ENCODE data around the gene FARS2.

Gene FARS2

DNA sequence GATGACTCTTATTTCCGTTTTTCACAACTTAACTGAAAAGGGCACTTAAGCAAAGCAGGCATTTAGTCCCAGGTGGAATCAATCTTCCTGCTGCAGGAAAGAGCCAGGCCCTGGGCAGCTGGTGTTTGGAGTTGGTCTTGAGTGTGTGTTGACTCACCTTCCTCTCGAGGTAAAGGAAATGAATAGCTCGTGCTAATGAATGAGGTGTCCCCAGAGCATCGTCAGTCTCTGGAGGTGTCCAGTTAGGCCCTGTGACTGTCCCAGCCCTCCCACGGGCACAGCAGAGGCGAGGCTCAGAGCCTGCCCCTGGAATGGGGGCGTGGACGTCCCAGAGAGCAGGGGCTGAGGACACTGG, 467.7 kb downstream of the FARS2 start:
- H3K4me2 ChIP-seq (ENCODE audit: low read length), result no peak overlapping the region
- peaks cover 2% of the 10 kb centered on the region for H3K9me3 ChIP-seq (ENCODE audit: insufficient read depth, low read depth, low read length)
- H4K91ac ChIP-seq (ENCODE audit: low read depth, low read length), result no peak overlapping the region
- no peak overlapping the region for H2AFZ ChIP-seq (ENCODE audit: insufficient read depth, low read length, poor library complexity)
- H2BK5ac ChIP-seq (ENCODE audit: low read depth, low read length, poor library complexity), result no peak overlapping the region
- H3K4me3 ChIP-seq (ENCODE audit: low read depth, low read length), result no peak overlapping the region
- H2BK12ac ChIP-seq (ENCODE audit: low read length), result no peak overlapping the region
- no peak overlapping the region for H3K9ac ChIP-seq (ENCODE audit: low read length)
- no peak for DNase-seq
- H4K8ac ChIP-seq (ENCODE audit: low read depth, low read length), result no peak overlapping the region
- no peak overlapping the region for H3K23ac ChIP-seq (ENCODE audit: low read length)
- no peaks in the 10 kb centered on the region for H3K36me3 ChIP-seq (ENCODE audit: control insufficient read depth in 1 of 2, insufficient read depth in 2 of 2, low read length in 2 of 2)
- no peak overlapping the region for H3K14ac ChIP-seq (ENCODE audit: low read length)
- no peak overlapping the region for H2BK120ac ChIP-seq (ENCODE audit: insufficient read depth, low read length, poor library complexity)
- peaks cover 0 to 2% of the 10 kb centered on the region in 2 experiments for H3K4me1 ChIP-seq (ENCODE audit: control insufficient read depth in 1 of 2, insufficient read depth in 2 of 2, low read length in 2 of 2)
- no peak overlapping the region for H2AK5ac ChIP-seq (ENCODE audit: low read length)
- H3K4ac ChIP-seq (ENCODE audit: low read depth, low read length), result no peak overlapping the region
- no peak overlapping the region for H3K18ac ChIP-seq (ENCODE audit: low read length)
- no peak overlapping the region for H3K27ac ChIP-seq (ENCODE audit: low read depth, low read length)
- H3K27me3 ChIP-seq (ENCODE audit: insufficient read depth, low read length), result no peaks in the 10 kb centered on the region
- H4K12ac ChIP-seq (ENCODE audit: low read depth, low read length), result no peak overlapping the region
- no peaks in the 10 kb centered on the region for H3K79me2 ChIP-seq (ENCODE audit: control insufficient read depth, insufficient read depth, low read length, poor library complexity)
- H3K79me1 ChIP-seq (ENCODE audit: low read length), result no peaks in the 10 kb centered on the region
- no CpG with 5 or more reads among the region's 8 CpGs for WGBS (ENCODE audit: extremely low coverage, insufficient coverage, insufficient read length)

DNA sequence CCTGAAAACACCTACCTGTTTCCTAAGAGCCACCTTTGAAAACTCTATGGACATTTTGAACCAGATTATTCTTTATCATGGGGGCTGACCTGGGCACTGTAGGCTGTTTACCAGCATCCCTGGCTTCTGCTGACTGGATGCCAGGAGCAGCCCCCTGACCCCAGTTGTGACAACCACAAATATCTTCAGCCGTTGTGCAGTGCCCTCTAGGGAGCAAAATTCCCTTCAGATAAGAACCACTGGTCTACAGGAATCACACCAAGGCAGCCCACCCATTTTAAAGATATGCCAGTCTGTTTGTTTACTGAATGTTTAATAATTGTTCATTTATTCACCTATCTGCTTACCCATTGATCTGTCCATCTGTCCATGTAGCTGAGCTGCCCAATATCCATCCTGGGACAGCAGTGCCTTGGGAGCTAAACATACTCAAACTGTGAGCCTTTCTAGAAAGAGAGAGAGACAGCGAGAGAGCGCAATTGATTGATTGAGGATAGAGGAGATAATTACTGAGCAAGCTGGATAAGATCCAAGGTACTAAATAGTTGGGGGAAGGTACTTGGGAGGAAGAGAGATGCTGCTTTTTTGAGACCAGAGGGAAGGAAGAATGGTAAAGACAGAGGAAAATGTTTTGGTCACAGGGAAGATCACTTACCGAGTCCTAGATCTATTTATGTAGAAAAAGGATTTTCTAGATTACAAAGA, 468.7 kb downstream of the FARS2 start:
- Histone ChIP-seq H2BK12ac (ENCODE audit: low read length) (no peak overlapping the region), H3K23ac (ENCODE audit: low read length) (no peak overlapping the region), H3K4me2 (ENCODE audit: low read length) (no peak overlapping the region), H3K14ac (ENCODE audit: low read length) (no peak overlapping the region), H4K91ac (ENCODE audit: low read depth, low read length) (no peak overlapping the region), H2AFZ (ENCODE audit: insufficient read depth, low read length, poor library complexity) (no peak overlapping the region), H3K79me2 (ENCODE audit: control insufficient read depth, insufficient read depth, low read length, poor library complexity) (no peaks in the 10 kb centered on the region), H3K27ac (ENCODE audit: low read depth, low read length) (no peak overlapping the region), H2AK5ac (ENCODE audit: low read length) (no peak overlapping the region), H3K4ac (ENCODE audit: low read depth, low read length) (no peak overlapping the region), H3K18ac (ENCODE audit: low read length) (no peak overlapping the region), H4K8ac (ENCODE audit: low read depth, low read length) (no peak overlapping the region), H2BK120ac (ENCODE audit: insufficient read depth, low read length, poor library complexity) (no peak overlapping the region), H3K4me1 (ENCODE audit: control insufficient read depth in 1 of 2, insufficient read depth in 2 of 2, low read length in 2 of 2) (peaks cover 0 to 2% of the 10 kb centered on the region in 2 experiments), H3K4me3 (ENCODE audit: low read depth, low read length) (no peak overlapping the region), H3K9ac (ENCODE audit: low read length) (no peak overlapping the region), H3K79me1 (ENCODE audit: low read length) (no peaks in the 10 kb centered on the region), H4K12ac (ENCODE audit: low read depth, low read length) (no peak overlapping the region), H3K9me3 (ENCODE audit: insufficient read depth, low read depth, low read length) (peaks cover 2% of the 10 kb centered on the region), H3K36me3 (ENCODE audit: control insufficient read depth in 1 of 2, insufficient read depth in 2 of 2, low read length in 2 of 2) (no peaks in the 10 kb centered on the region), H2BK5ac (ENCODE audit: low read depth, low read length, poor library complexity) (no peak overlapping the region), H3K27me3 (ENCODE audit: insufficient read depth, low read length) (no peaks in the 10 kb centered on the region)
- no peak for DNase-seq
- no CpG with 5 or more reads among the region's 4 CpGs for WGBS (ENCODE audit: extremely low coverage, insufficient coverage, insufficient read length)

DNA sequence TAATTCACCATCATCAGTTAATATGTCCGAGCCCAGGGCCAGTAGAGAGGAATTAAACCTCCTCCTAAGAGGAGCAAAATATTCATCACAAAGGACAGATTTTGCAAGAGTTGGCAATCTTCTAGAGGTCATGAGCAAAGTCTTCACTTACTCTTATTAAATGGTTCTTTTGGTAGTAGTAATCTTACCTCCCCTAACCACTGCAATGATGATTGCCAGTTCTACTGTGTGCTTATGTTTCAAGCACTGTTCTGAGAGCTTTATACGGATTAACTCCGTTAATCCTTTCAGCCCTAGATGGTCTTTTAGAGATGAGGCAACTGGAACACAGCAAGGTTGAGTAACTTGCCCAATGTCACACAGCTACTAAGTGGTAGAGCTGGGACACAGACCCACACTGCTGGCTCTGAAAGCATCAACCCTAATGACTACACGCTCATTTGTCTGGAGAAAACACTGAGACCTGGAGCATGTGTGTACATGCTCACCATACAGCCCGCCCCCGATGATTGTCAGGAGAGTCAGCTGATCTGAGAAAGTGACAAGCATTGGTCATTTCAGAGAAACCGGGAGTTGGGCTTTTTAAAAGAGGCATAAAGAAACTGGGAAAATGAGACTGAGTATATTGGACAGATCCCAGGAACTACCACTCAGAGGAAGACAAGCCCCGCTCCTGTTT, 469.4 kb downstream of the FARS2 start:
- Histone ChIP-seq H2AFZ (ENCODE audit: insufficient read depth, low read length, poor library complexity) (no peak overlapping the region), H4K8ac (ENCODE audit: low read depth, low read length) (no peak overlapping the region), H2BK12ac (ENCODE audit: low read length) (no peak overlapping the region), H3K4me1 (ENCODE audit: control insufficient read depth in 1 of 2, insufficient read depth in 2 of 2, low read length in 2 of 2) (peaks cover 0 to 2% of the 10 kb centered on the region in 2 experiments), H3K18ac (ENCODE audit: low read length) (no peak overlapping the region), H3K27me3 (ENCODE audit: insufficient read depth, low read length) (no peaks in the 10 kb centered on the region), H2BK120ac (ENCODE audit: insufficient read depth, low read length, poor library complexity) (no peak overlapping the region), H3K9me3 (ENCODE audit: insufficient read depth, low read depth, low read length) (no peaks in the 10 kb centered on the region), H4K12ac (ENCODE audit: low read depth, low read length) (no peak overlapping the region), H3K14ac (ENCODE audit: low read length) (no peak overlapping the region), H3K79me1 (ENCODE audit: low read length) (no peaks in the 10 kb centered on the region), H2BK5ac (ENCODE audit: low read depth, low read length, poor library complexity) (no peak overlapping the region), H3K36me3 (ENCODE audit: control insufficient read depth in 1 of 2, insufficient read depth in 2 of 2, low read length in 2 of 2) (no peaks in the 10 kb centered on the region), H3K27ac (ENCODE audit: low read depth, low read length) (no peak overlapping the region), H2AK5ac (ENCODE audit: low read length) (no peak overlapping the region), H3K9ac (ENCODE audit: low read length) (no peak overlapping the region), H3K23ac (ENCODE audit: low read length) (no peak overlapping the region), H3K79me2 (ENCODE audit: control insufficient read depth, insufficient read depth, low read length, poor library complexity) (no peaks in the 10 kb centered on the region), H3K4me3 (ENCODE audit: low read depth, low read length) (no peak overlapping the region), H3K4me2 (ENCODE audit: low read length) (no peak overlapping the region), H3K4ac (ENCODE audit: low read depth, low read length) (no peak overlapping the region), H4K91ac (ENCODE audit: low read depth, low read length) (no peak overlapping the region)
- no CpG with 5 or more reads among the region's 8 CpGs for WGBS (ENCODE audit: extremely low coverage, insufficient coverage, insufficient read length)
- DNase-seq, result no peak

DNA sequence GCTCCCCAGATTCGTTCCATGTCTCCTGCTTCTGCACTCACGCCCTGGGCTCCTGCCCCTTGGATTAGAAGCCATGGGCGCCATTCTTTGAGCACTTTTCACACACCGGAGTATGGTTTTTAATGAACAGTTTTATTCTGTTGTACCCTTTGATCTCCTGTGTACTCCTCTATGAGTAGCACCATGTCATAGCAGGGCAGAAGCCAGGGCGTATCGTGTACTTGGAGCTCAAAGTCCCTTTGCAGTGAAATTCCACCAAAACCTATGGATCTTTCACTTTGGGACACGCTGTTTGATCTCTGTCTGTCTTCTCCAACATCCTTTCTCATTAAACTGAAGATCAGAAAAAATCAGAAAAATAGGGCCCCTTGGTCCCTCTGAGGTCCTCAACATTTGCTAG, 470.1 kb downstream of the FARS2 start:
- Histone ChIP-seq H2AFZ (ENCODE audit: insufficient read depth, low read length, poor library complexity) (no peak overlapping the region), H2BK5ac (ENCODE audit: low read depth, low read length, poor library complexity) (no peak overlapping the region), H2BK120ac (ENCODE audit: insufficient read depth, low read length, poor library complexity) (no peak overlapping the region), H3K9me3 (ENCODE audit: insufficient read depth, low read depth, low read length) (no peaks in the 10 kb centered on the region), H3K14ac (ENCODE audit: low read length) (no peak overlapping the region), H4K8ac (ENCODE audit: low read depth, low read length) (no peak overlapping the region), H3K79me1 (ENCODE audit: low read length) (no peaks in the 10 kb centered on the region), H3K9ac (ENCODE audit: low read length) (no peak overlapping the region), H3K18ac (ENCODE audit: low read length) (no peak overlapping the region), H3K4me3 (ENCODE audit: low read depth, low read length) (no peak overlapping the region), H3K4me1 (ENCODE audit: control insufficient read depth in 1 of 2, insufficient read depth in 2 of 2, low read length in 2 of 2) (peaks cover 0 to 2% of the 10 kb centered on the region in 2 experiments), H4K91ac (ENCODE audit: low read depth, low read length) (no peak overlapping the region), H3K23ac (ENCODE audit: low read length) (no peak overlapping the region), H3K4ac (ENCODE audit: low read depth, low read length) (no peak overlapping the region), H3K27me3 (ENCODE audit: insufficient read depth, low read length) (no peaks in the 10 kb centered on the region), H3K27ac (ENCODE audit: low read depth, low read length) (no peak overlapping the region), H3K36me3 (ENCODE audit: control insufficient read depth in 1 of 2, insufficient read depth in 2 of 2, low read length in 2 of 2) (no peaks in the 10 kb centered on the region), H4K12ac (ENCODE audit: low read depth, low read length) (no peak overlapping the region), H2BK12ac (ENCODE audit: low read length) (no peak overlapping the region), H3K79me2 (ENCODE audit: control insufficient read depth, insufficient read depth, low read length, poor library complexity) (no peaks in the 10 kb centered on the region), H2AK5ac (ENCODE audit: low read length) (no peak overlapping the region), H3K4me2 (ENCODE audit: low read length) (no peak overlapping the region)
- no peak for DNase-seq
- whole genome bisulfite sequencing (ENCODE audit: extremely low coverage, insufficient coverage, insufficient read length), result no CpG with 5 or more reads among the region's 7 CpGs
